Stimulated activated CD8-positive, alpha-beta memory T cell treated with anti-CD3 and anti-CD28 coated beads, Interleukin-4, amount 100 ng/mL, for 4 hours (primary cell): ENCODE data around the gene PLA2G2C.
A peak's percentile ranks its signal among the peaks of the same experiment; 100 is the strongest.

Experiments used
- DNase-seq, 2 donors: peaks; one replicate each; pipeline ENCODE4 v3.0.0-alpha.2; 2020; ENCODE audit warnings: low read depth in 2 of 2, low spot score in 1 of 2

Gene PLA2G2C

DNA sequence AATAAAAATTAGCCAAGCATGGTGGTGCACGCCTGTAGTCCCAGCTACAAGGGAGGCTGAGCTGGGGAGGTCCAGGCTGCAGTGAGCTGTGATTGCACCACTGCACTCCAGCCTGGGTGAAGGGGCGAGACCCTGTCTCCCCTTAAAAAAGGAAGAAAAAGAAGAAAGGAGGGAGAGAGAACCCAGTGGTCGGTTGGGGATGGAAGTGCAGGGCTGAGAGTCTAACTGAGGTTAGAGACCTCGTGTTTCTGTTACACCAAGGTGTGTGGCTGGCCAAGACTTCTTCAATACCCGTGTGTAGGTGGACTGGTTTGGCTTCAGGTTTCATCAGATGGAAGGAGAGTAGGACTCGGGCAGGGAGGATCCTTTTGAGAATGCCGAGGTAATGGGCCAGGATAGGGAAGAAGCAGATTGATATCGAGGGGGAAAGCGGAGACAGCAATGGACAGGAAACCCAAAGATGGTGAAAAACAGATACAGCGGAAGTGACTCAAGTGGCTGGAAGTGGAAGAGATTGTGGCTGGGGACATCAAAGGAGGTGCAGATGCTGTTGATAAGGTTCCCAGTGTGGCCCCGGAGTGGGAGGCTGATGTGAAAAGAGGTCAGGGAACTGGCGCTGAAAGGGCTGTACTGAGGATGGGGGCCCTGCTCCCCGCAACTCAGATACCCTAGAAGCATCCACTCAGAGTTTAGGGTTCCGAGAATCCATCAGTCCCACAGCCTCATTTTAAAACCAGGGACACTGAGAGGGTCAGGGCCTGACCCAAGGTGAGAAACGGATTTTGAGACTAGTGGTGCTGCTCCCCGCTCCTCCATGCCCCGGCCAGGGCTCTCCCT lies 1.1 kb downstream of the PLA2G2C start:
- DNase-seq: peak; percentile 21 to 30

DNA sequence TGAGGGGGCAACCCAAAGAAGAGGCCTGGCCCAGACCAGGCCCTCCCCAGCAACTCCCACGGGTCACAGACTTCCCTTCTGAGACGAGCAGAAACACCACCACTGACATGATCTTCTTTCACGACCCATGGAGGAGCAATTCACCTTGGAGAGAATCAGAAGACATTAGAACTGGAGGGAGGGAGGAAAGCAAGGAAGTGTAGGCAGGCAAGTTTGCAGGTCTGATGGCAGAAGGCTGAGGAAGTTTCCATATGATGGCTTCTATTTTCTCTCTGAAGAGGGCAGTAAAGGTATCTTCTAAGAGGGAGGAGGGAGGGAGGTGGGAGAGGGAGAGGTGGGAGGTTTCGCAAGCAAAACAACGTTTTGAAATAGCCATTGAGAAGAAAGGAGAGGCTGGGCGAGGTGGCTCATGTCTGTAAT lies 1.8 kb downstream of the PLA2G2C start:
- DNase-seq: no peak

DNA sequence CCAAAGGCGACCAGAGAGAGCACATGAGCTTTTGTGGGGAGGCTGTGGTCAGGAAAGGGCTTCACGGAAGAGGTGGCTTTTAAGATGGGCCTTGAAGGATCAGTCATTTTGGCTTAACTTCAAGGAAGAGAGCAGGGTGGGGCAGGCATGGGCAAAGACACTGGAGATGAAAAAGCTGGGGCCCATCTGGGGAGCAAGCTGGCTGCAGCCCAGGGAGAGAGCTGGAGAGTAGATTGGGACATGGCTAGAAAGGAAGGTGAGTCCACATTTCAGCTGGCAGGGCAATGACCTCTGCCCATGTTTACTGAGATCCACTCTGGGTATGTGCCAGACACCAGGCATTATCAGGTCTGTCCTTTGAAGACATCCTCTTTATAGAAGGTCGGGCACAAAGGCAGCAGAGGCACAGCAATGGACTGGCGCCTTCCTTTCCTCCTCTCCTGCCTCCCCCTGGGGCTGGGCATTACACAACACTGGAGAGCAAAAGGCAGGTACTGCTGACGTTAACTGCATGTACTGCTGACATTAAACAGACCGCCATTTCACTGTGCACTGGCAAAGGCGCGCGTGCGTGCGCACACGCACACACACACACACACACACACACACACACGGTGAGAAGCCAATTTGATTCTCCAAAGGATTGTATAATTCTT lies 2.6 kb downstream of the PLA2G2C start:
- DNase-seq: no peak

DNA sequence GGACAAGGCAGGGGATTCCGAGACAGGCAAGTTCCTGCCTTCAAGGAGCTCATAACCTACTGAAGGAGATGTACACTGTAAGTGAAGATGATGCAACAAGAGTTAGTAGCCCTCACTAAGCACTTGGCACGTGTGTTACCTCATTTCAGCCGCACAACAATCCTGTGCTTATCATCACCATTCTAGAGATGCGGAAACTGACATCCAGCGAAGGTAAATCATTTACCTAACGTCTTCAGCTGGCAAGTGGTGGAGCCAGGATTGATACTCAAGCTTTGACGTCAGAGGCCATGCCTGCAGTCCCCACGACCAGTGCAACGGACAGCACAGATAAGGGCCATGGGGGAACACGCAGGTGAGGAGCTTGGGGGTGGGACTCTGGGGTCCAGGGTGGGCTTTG lies 3.3 kb downstream of the PLA2G2C start:
- no peak for DNase-seq

DNA sequence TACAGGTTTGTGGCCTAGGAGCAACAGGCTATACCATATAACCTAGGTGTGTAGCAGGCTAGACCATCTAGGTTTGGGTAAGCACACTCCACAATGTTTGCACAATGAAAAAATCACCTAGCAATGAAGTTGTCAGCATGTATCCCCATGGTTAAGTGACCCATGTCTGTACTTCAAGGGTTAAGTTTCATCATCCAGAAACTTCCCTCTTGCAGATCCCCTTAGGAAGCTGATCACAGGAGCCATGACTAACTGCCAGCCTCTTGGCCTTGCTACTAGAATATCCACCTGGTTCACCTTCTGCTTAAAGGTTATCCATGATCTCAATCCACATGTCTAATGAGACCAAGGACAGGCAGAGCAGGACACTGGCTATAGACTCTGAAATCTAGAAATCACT lies 3.9 kb downstream of the PLA2G2C start:
- no peak for DNase-seq

DNA sequence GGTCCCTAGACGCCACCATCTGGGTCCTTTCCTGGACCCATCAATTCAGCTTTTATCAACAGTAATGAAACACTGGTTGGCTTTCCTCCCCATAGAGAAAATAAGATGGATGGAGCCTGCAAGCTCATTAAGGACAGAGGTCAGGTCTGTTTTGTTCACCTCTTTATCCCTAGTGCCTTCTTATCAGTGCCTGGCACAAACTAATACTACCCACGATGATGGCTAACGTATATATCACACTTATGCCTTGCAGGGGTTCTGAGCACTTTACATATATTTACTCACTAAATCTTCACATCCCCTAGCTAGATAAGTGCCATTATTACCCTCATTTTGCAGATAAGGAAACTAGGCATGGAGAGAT lies 5.5 kb downstream of the PLA2G2C start:
- no peak for DNase-seq

DNA sequence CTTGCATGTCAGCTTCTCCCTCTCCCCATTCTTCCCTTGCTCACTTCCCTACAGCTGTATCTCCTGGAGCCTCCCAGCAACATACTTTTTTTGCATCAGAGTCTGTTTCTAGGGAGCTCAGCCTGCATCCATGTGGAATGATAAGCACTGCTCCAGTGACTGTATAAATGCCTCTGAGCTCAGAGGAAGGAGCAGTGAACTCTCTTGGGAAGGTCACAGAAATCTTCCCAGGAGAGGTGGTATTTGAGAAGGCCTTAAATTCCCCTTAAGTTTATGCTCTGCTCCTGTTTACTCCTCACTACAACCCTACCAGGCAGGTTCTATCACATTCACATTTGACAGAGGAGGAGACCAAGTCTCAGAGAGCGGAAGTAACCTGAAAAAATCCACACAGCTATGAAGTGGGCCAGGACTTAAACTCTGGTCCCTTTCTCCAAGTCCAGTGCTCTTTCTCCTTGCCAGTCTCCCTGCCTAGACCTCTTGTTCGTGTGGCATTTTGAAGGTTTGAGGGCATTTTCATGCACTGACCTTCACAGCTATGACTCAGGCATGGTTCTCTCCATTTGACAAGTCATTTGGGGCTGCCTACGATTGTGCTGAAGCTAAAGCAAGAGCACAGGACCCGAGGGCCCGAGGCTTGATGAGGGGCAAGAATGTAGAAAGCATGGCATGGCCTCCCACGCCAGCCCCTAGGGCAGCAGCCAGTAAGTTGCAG lies 6.0 kb downstream of the PLA2G2C start:
- no peak for DNase-seq

DNA sequence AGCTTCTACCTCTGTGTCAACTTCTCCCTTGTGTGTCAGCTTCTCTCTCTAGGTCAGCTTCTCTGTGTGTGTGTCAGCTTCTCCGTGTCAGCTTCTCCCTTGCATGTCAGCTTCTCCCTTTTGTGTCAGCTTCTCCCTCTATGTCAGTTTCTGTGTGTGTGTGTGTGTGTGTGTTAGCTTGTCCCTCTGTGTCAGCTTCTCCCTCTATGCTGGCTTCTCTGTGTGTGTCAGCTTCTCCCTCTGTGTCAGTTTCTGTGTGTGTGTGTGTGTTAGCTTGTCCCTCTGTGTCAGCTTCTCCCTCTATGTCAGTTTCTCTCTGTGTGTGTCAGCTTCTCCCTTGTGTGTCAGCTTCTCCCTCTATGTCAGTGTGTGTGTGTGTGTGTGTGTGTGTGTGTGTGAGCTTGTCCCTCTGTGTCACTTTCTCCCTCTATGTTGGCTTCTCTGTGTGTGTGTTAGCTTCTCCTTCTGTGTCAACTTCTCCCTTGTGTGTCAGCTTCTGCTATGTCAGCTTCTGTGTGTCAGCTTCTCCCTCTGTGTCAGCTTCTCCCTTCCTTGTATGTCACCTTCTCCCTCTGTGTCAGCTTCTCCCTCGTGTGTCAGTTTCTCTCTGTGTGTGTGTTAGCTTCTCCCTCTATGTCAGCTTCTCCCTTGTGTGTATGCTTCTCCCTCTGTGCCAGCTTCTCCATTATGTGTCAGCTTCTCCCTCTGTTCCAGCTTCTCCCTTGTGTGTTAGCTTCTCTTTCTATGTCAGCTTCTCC lies 6.8 kb downstream of the PLA2G2C start:
- no peak for DNase-seq

DNA sequence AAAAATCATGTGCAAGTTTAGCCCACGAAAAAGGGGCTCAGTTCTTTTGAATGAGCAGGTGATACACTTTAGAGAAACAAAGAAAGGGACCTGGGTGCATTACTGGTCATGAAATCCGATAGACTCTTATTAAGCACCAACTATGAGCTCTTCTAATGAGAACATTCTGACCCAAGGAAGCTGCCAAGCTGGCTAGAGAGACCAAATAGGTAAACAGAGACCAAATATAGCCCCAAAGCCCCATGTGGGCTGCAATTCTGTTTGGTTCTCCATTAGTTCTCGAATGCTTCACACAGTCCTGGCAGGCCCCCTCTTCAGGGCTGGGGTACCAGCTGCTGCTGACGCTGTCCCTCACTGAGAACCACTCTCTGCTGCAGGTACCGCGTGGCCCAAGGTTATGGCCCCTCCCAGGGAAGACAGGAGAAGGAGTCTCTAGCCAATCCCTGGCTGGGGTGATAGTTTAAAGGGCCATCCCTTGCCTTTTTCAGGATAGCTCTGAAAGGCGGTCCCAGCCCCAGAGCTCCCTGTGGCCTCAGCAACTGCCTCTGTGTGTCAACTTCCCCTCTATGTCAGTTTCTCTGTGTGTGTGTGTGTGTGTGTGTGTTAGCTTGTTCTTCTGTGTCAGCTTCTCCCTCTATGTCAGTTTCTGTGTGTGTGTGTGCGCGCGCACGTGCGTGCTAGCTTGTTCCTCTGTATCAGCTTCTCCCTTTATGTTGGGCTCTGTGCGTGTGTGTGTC lies 7.5 kb downstream of the PLA2G2C start:
- no peak for DNase-seq

DNA sequence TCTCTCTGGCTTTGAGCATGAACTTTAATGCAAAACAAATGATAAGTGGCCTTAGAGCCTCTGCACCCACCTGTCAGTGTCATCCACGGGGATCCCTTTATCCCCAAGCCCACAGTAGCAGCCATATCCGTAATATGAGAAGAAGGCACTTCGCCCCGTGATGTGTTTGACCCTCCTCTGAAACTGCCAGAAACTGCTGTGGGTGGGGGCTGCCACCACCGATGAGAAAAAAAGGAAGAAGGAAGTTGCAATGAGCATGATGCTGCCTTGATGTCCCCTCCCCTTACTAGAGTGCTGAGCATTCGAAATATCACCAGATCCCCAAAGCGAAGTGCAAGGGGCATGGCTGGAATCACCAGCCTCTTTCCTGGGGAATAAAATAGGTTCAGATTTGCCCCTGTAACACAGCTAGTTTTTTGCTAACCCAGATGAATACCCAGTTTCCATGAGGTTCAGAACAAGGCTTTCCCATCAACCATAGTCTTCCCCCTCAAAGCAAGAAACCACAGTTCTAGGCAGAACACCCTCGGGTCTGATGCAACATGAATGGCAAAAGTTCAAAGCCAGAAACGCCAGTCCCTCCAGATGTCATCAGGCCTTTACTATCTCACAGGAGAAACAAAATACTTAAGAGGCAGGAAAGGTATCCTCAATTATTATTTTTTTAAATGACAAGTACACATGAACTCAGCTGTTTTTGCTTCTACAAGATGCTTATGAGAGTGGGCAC lies 11.2 kb downstream of the PLA2G2C start:
- DNase-seq: no peak

DNA sequence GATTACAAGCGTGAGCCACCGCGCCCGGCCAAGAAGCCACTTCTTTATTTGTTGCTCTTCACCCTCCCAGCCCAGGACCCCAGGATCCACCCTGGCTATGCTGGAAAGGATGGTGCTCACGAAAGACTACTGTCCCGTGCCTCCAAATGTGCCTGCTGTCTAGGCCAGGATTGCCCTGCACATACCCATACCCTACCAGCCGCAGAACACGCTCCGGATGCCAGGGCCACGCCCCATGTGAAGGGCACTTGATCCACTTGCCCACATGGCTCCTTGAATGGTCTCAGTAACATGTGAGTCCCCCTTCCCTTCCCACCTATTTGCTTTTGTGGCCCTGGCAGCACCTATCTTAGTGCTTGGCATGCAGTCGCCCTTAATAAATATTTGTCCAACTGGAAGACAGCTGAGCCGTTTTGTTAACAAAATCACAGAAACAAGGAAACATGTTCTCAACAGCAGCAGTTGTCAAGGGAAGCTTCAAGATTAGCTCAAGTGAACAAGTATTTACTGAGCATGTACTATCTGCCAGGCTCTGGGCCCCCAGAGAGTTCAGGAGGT lies 14.2 kb downstream of the PLA2G2C start:
- DNase-seq: no peak

DNA sequence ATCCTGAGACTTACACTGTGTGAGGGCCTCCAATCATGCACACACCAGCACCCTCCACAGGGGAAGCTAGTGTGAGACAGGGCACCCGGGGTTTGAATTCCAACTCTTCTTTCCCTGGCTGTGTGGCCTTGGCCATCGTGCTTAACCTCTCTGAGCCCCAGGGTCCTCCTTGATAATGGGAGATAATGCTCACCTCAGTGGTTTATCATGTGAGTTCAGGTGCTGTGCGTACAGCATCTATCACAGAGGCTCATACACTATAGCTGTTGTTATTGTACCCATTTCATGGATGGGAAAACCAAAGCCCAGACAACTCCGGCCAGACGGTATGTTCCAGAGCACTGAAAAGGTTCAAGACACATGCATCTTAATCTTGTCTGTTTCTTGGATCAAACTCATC lies 16.4 kb downstream of the PLA2G2C start:
- DNase-seq: no peak

DNA sequence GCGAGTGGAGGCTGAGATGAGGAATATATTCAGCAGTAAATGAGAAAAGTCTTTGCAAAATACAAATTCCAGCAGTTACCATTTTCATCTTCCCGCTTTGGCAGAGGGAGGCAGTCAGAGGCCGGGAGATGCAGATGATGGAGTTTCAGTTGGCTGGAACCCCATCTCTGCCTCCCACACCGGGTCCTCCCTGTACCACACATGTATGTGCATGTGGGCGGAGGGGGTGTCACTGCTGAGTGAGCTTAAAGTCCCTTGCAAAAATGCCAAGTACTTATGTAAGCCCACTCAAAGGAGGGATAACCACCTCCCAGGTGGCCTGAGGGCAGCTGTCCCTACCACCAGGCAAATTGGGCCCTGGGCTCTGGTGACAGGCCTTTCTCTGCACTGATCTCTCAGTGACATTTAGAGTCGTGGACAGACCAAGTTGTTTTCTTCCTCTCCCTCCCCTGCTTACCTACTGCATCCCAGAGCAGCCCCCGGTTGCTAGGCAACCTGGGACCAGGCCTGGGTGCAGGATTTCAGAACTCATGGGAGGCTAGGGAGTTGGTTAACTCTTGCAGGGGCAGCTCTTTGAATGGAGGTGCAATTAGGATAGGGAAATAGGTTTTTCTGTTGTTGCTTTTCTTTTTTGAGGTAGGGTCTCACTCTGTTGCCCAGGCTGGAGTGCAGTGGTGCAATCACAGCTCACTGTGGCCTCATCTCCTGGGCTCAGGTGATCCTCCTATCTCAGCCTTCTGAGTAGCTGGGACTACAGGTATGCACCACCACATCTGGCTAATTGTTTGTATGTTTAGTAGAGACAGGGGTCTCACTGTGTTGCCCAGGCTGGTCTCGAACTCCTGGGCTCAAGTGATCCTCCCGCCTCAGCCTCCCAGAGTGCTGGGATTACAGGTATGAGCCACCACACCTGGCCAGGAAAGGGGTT lies 17.5 kb downstream of the PLA2G2C start:
- no peak for DNase-seq

DNA sequence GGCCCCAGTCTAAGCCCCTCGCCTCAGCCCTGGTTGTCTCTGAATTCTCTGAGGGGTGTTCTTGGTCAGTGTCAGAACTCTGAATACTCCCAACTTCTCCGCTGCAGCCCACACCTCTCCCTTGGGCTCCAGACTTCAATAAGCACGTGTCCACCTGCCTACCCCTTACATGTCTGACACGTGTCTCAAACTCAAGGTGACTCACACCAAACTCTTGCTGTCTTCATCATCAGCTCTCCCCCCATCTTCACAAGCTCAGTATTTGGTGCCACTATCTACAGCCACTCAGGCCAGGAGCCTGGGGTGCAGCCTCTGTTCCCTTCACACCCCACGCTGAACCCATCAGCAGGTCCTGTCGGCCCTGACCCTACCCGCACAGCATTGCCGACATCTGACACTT lies 19.2 kb downstream of the PLA2G2C start:
- no peak for DNase-seq

DNA sequence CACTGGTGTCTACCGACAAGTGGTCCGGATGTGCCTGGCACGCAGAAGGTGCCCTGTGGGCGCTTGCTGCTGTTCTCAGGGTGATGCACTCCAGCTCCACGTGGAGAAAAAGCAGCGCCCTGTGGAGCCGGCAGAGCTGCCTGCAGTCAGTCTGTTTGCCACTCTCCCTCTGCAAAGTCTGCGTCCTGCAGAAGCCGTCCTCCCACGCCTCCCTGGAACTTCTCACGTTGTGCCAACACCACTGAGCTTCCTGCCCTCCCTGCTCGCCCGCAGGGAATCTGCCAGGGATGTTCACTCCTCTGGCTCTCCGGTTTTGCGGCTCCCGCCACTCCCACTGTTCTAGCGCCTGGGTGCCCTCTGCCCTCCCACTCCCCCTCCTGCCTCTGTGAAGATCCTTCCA lies 20.3 kb downstream of the PLA2G2C start:
- DNase-seq: no peak

DNA sequence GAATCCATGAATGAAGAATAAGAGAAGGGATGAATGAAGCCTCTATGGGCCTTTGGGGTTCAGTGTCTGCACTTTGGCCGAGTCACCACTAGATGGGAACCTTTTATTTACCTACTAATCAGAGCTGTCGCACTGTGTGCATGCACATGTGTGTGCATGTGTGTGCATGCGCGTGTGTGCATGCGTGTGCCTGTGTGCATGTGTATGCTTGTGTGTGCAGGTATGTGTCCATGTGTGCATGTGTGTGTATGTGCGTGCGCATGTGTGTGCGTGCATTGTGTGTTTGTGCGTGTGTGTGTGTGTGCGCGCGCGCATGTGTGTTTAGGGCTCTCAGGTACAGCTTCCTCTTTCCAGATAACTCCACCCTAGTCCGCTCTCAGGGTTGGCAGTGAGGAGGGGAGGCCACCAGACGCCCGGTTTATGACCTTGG lies 20.8 kb downstream of the PLA2G2C start:
- DNase-seq: no peak

DNA sequence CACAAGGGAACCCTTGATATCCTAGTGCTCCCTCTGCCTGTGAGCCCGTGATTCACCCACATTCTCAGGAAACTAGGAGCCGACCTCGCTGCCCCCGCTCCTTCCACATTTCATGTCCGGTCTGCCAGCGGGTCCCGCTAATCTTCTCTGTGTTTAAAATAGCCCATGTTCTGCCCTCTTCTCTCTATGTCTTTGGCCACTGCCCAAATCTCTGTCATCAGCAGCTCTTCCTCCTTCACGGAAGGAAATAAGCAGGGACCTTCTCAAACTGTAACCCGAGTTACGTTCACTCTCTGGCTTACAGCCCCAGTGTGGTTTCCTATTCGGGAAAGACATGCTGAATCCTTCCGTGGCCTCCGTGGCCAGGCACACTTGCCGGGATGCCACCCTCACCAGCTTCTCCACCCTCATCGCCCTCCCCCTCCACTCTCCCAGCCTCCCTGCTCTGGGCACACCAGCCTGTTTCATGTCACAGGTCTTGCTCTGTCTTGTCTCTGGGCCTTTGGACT lies 21.6 kb downstream of the PLA2G2C start:
- no peak for DNase-seq

DNA sequence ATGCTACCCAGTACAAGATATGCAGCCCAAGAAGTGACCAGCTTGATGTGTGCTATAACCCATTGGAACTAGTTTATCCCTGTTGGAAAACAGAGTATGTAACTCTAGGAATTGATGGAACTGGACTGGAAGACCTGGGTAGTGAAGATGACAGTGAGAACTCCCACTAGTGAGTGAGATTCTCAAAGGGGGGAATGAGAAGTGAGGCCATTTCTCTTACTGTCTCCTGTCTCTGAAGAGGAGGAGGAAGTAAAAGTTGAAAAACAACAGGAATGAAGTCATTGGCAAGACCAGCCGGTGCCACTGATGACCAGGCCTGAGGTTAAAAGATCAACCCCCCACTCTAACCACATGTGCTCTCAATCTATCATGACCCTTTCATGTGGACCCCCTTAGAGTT lies 26.3 kb downstream of the PLA2G2C start:
- no peak for DNase-seq
